GM13976 (cell line): ENCODE data around the gene NPFFR2.
"Not testable (repeated sequence)": the region's sequence is repeated elsewhere in the genome, so short reads cannot be mapped to it uniquely, and the experiment has no call there.

Experiments used
- DNase-seq: peaks from one replicate; pipeline ENCODE4 v3.0.0; 2012; ENCODE audit warnings: low spot score
- in situ Hi-C: fragments of 300-500 bp; cut with MboI; formaldehyde crosslinking; loops from one replicate; pipeline ENCODE4 v1.12.0; 2022; ENCODE audit warnings: low sequenced_read_pairs, mixed read lengths, inconsistent platforms; ENCODE audit not compliant: unreplicated experiment
- TF ChIP-seq, protein P1 (sequence below): IDR thresholded peaks from 2 replicates; pipeline ENCODE4 v1.5.1; 2012; ENCODE audit warnings: borderline replicate concordance, mild to moderate bottlenecking; ENCODE audit not compliant: insufficient read depth; ENCODE audit errors: extremely low read depth, missing control alignments, control extremely low read depth

The NPFFR2 gene

DNA sequence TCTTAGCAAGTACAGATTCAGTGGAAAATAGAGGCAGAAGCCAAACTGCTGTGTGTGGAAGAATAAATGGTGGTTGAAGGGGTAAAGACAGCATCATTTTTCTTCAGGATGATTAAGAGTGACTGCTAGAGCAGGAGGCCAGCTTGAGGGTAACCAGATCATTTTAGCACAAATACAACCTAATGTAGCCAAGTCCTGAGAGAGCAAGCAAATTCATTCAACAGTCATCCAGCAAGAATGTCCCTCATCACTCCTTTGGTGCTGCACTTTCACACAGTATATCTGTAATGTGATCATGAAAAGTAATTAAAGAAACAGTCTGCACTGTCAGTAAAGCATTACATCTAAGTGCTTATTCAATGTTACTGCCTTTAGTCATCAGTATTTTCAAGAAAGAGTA is 44.8 kb downstream of the NPFFR2 start:
- TF ChIP-seq, protein P1, sequence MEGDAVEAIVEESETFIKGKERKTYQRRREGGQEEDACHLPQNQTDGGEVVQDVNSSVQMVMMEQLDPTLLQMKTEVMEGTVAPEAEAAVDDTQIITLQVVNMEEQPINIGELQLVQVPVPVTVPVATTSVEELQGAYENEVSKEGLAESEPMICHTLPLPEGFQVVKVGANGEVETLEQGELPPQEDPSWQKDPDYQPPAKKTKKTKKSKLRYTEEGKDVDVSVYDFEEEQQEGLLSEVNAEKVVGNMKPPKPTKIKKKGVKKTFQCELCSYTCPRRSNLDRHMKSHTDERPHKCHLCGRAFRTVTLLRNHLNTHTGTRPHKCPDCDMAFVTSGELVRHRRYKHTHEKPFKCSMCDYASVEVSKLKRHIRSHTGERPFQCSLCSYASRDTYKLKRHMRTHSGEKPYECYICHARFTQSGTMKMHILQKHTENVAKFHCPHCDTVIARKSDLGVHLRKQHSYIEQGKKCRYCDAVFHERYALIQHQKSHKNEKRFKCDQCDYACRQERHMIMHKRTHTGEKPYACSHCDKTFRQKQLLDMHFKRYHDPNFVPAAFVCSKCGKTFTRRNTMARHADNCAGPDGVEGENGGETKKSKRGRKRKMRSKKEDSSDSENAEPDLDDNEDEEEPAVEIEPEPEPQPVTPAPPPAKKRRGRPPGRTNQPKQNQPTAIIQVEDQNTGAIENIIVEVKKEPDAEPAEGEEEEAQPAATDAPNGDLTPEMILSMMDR = no peak
- in situ Hi-C loops = no loop called here
- no peak for DNase-seq

DNA sequence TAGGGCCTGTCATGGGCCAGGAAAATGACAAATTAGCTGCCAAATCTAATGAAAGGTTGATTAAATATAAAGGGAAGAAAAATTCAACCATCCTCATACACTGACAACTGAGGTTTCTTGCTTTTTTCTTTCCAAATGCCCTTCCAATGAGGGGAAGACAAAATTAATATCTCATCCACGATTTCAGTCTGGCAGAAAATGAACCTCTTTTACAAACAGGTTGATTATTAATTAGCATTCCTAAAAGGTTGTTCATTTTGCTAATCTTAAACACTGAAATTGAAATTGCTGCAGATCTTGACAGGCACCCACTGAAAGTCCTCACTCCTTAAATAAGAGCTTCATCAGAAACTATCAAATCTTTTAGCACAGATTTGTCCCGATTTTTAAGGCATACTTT is 45.5 kb downstream of the NPFFR2 start:
- in situ Hi-C loops = no loop called here
- TF ChIP-seq, protein P1 = no peak
- DNase-seq = no peak

DNA sequence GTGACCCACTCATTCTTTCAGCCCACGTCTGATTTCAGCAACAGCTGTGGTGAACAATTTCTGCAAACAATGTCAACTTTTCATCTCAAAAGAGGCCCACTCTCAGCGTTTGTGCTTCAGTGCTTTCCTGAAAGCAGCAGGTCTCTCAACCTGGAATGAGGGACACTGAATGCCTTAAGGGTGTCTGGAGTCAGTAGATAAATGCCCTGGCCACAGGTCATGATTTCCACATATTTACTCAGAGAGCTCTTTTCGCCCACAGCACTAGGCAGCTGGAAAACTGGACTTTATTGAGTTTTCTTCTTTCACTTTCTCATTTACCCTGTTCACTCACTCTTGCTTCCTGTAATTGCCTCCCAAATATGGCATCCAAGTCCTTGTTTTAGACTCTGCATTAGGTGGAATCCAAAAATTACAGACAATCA is 52.8 kb downstream of the NPFFR2 start:
- in situ Hi-C loops = no loop called here
- DNase-seq = no peak
- TF ChIP-seq, protein P1 = no peak

DNA sequence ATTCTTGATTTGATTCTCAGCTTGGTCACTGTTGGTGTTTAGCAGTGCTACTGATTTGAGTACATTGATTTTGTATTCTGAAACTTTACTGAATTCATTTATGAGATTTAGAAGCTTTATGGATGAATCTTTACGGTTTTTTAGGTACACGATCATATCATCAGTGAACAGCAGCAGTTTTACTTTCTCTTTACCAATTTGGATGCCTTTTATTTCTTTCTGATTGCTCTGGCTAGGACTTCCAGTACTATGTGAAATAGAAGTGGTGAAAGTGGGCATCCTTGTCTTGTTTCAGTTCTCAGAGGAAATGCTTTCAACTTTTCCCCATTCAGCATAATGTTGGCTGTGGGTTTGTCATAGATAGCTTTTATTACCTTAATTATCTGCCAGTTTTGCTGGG is 58.8 kb downstream of the NPFFR2 start:
- DNase-seq, in situ Hi-C loops: not testable (repeated sequence)

DNA sequence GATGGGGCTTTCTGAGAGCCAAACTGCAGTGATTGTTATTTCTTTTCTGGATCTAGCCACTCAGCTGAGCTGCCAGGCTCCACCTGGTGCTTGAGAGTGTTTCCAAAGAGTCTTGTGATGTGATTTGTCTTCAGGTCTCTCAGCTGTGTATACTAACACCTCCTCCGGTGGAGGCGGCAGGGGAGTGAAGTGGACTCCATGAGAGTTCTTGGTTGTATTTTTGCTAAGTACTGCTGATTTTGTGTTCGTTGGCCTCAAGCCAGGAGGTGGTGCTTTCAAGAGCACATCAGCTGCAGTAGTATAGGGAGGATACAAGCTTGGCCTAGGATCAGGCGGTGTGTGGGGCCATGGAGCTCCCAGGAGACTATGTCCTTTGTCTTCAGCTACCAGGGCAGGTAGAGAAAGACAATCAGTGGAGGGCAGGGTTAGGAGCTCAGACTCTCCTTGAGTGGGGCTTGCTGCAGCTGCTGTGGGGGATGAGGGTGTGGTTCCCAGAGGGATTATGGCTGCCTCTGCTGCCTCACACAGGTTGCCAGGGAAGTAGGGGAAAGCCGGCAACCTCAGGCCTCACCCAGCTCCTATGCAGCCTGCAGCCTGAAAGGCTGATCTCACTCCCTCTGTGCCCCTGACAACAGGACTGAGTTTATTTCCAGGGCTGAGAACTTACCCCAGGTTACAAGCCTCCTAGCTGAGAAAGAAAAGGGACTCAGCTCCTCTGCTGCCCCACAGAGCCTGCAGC is 62.4 kb downstream of the NPFFR2 start:
- in situ Hi-C loops = no loop called here
- DNase-seq = no peak
- TF ChIP-seq, protein P1 = no peak

DNA sequence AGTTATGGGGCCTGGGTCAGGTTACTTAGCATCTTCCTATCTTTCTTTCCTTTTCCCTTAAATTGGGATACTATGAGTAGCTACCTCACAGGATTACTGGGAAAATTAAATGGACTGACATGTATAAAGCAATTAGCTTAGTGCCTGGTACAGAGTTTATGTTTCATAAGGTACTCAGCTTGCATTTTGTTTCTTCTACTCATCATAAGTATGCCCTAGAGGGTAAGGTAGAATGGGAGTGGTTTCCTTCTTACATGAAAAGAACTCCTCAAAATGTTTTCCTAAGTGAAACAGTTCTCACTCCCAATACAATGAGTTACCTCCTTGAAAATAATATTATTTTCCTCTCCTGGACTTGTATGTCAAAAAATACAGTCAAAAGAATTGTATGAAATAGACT is 75.7 kb downstream of the NPFFR2 start:
- DNase-seq = no peak
- in situ Hi-C loops = no loop called here
- TF ChIP-seq, protein P1 = no peak

DNA sequence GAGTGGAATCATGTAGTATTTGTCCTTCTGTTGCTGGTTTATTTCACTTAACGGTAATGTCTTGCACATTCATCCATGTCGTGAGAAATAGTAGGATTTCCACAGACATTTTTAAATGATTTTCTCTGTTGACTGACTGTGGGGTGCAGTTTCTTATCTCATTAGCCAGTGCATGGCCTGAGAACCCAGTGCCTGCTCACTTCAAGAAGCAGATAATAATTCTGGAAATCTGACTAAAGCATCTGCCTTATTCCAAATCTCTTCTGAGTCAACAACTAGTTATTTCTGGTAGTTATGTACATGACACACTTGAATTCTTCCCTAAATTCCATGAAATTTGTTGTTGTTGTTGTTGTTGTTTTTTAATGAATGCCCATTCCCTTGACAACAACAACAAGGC is 77.6 kb downstream of the NPFFR2 start:
- in situ Hi-C loops = no loop called here
- TF ChIP-seq, protein P1 = no peak
- no peak for DNase-seq
